Thymus (tissue), 11 donors: Measurements from ENCODE around the gene GET4. TPM values are rescaled to one million over a fixed set of nuclear protein-coding genes. Genes with fewer than 3 reads are reported as not detected.
"Not testable (repeated sequence)": the region's sequence is repeated elsewhere in the genome, so short reads cannot be mapped to it uniquely, and the experiment has no call there.

Source experiments
- DNase-seq, 9 donors: peaks; one replicate each; pipeline ENCODE4 v3.0.0-alpha.2; 2013; ENCODE audit warnings: low spot score in 9 of 9, low read depth in 6 of 9, missing footprints in 1 of 9
- H3K27ac ChIP-seq, 2 donors: one replicate each; pipeline ENCODE4 v1.5.1; 2013; ENCODE audit warnings: control low read depth in 1 of 2, low read depth in 1 of 2, low read length in 1 of 2, mild to moderate bottlenecking in 1 of 2, moderate library complexity in 1 of 2
- H3K27me3 ChIP-seq, 2 donors: one replicate each; pipeline ENCODE4 v1.5.1; 2013; ENCODE audit warnings: low read length in 1 of 2; ENCODE audit not compliant: control insufficient read depth in 2 of 2, insufficient read depth in 1 of 2
- H3K36me3 ChIP-seq, 2 donors: one replicate each; pipeline ENCODE4 v1.5.1; 2013; ENCODE audit warnings: low read length in 1 of 2, mild to moderate bottlenecking in 1 of 2, moderate library complexity in 1 of 2; ENCODE audit not compliant: control insufficient read depth in 2 of 2, insufficient read depth in 2 of 2
- H3K4me1 ChIP-seq, 2 donors: one replicate each; pipeline ENCODE4 v1.5.1; 2013; ENCODE audit warnings: low read length in 2 of 2; ENCODE audit not compliant: control insufficient read depth in 2 of 2, insufficient read depth in 2 of 2
- H3K4me3 ChIP-seq, 2 donors: one replicate each; pipeline ENCODE4 v1.5.1; 2013; ENCODE audit warnings: low read length in 2 of 2, control low read depth in 1 of 2, mild to moderate bottlenecking in 1 of 2
- H3K9me3 ChIP-seq, 2 donors: one replicate each; pipeline ENCODE4 v1.5.1; 2013; ENCODE audit warnings: low read length in 1 of 2, mild to moderate bottlenecking in 1 of 2; ENCODE audit not compliant: control insufficient read depth in 2 of 2, insufficient read depth in 1 of 2
- WGBS: extraction: QIAGEN DNeasy Blood & Tissue Kit; methylation state at CpG from one replicate; pipeline ENCODE4 v1.1.7; 2013; 5-methylcytosine and 5-hydroxymethylcytosine counted together
- polyA plus RNA-seq: library from polyadenylated mRNA; stranded (reverse); fragments of 200-250 nt; gene quantifications from one replicate; pipeline ENCODE4 v1.2.3, GENCODE V29; 2013
- total RNA-seq: library from RNA; stranded (reverse); fragments of 120-200 nt; gene quantifications from one replicate; pipeline ENCODE4 v1.2.4, GENCODE V29; 2013
- donor health status: healthy.

GET4 gene
- total and polyA plus RNA-seq, 2 donors, result 24.3 to 84.7 TPM

DNA sequence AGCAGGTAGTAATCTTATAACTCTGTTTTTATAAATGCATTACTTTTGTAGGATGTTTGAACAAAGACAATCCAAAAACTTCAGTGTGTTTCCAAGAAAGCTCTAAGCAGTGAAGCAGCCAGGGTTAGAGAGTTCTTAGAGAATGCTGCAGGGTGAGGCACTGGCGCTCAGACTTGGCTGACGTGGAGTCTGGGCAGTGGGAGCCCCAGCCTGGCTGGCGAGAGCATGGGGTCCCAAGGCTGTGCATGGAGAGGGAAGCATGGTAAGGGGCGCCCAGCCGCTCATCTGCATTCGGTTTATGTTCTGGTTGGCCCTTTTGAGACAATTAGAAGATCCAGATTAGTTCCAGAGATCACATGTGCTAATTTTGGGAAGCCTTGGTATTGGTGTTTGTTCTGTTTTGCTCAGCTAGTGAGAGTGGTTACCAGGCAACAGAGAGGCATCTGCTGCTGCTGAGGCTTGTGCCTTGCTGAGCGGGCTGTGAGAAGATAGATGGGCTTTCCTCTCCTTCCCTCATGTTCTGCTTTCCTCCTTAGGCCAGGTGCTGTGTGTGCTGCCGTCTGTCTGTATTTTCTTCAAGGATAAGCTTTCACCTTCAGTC lies 33.8 kb upstream of the GET4 start:
- no peaks in the 10 kb centered on the region for H3K27me3 ChIP-seq
- no peak for DNase-seq

DNA sequence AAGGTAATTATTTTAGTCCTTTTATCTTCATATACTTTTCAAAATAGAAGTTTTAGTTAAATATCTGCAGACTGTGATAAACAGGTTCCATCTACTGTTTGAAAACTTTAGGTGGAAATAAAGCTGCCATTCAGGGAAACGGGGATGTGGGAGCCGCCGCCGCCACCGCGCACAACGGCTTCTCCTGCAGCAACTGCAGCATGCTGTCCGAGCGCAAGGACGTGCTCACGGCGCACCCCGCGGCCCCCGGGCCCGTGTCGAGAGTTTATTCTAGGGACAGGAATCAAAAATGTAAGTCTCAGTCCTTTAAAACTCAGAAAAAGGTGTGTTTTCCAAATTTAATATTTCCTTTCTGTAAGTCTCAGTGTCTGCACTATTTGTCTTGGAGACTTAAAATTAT lies 33.1 kb upstream of the GET4 start:
- Histone ChIP-seq H3K4me3 (no peak overlapping the region), H3K27me3 (no peaks in the 10 kb centered on the region), H3K27ac (no peak overlapping the region), H3K9me3 (peaks cover 1 to 13% of the 10 kb centered on the region in 2 donors), H3K4me1 (no peaks in the 10 kb centered on the region), H3K36me3 (peaks cover 43 to 49% of the 10 kb centered on the region in 2 donors)
- 98% methylated on average over 17 of the region's 17 CpGs for WGBS
- DNase-seq, result no peak

More for the DNA sequence above, 33.8 kb upstream of the GET4 start:
- peaks cover 43 to 50% of the 10 kb centered on the region in 2 donors for H3K36me3 ChIP-seq
- peaks cover 1 to 8% of the 10 kb centered on the region in 2 donors for H3K9me3 ChIP-seq
- WGBS, result 97% methylated on average over 8 of the region's 8 CpGs
- H3K4me1 ChIP-seq, result no peaks in the 10 kb centered on the region
- no peak overlapping the region for H3K4me3 ChIP-seq
- H3K27ac ChIP-seq, result no peak overlapping the region

GRCh38 chr7:844043-844442 lies 32.3 kb upstream of the GET4 start:
- no peaks in the 10 kb centered on the region for H3K4me1 ChIP-seq
- peaks cover 40 to 46% of the 10 kb centered on the region in 2 donors for H3K36me3 ChIP-seq
- 99% methylated on average over 14 of the region's 14 CpGs for WGBS
- H3K4me3 ChIP-seq, result no peak overlapping the region
- no peaks in the 10 kb centered on the region for H3K27me3 ChIP-seq
- H3K9me3 ChIP-seq, result peaks cover 1 to 13% of the 10 kb centered on the region in 2 donors
- H3K27ac ChIP-seq, result no peak overlapping the region
- no peak for DNase-seq

GRCh38 chr7:844514-844913 lies 31.8 kb upstream of the GET4 start:
- Histone ChIP-seq H3K4me3 (no peak overlapping the region), H3K27me3 (no peaks in the 10 kb centered on the region), H3K9me3 (peaks cover 1 to 13% of the 10 kb centered on the region in 2 donors), H3K4me1 (no peaks in the 10 kb centered on the region), H3K36me3 (peaks cover 42 to 48% of the 10 kb centered on the region in 2 donors), H3K27ac (no peak overlapping the region)
- 94% methylated on average over 15 of the region's 15 CpGs for WGBS
- DNase-seq, result no peak

GRCh38 chr7:845091-845490 lies 31.3 kb upstream of the GET4 start:
- Histone ChIP-seq H3K27me3 (no peaks in the 10 kb centered on the region), H3K36me3 (peaks cover 41 to 50% of the 10 kb centered on the region in 2 donors), H3K4me1 (no peaks in the 10 kb centered on the region), H3K27ac (no peak overlapping the region), H3K9me3 (peaks cover 1 to 13% of the 10 kb centered on the region in 2 donors), H3K4me3 (no peak overlapping the region)
- WGBS, result 98% methylated on average over 22 of the region's 22 CpGs
- no peak for DNase-seq

- no peaks in the 10 kb centered on the region for H3K27me3 ChIP-seq
- H3K9me3 ChIP-seq, result peaks cover 1 to 13% of the 10 kb centered on the region in 2 donors
- H3K27ac ChIP-seq, result no peak overlapping the region
- DNase-seq, result no peak
- peaks cover 39 to 49% of the 10 kb centered on the region in 2 donors for H3K36me3 ChIP-seq
- H3K4me1 ChIP-seq, result no peaks in the 10 kb centered on the region
- 97% methylated on average over 11 of the region's 11 CpGs for WGBS
- H3K4me3 ChIP-seq, result no peak overlapping the region
Observed at GRCh38 chr7:845731-846130, 30.6 kb upstream of the GET4 start.

GRCh38 chr7:846958-847650 lies 29.2 kb upstream of the GET4 start:
- H3K27ac ChIP-seq, DNase-seq, H3K4me1 ChIP-seq, H3K27me3 ChIP-seq, H3K4me3 ChIP-seq: not testable (repeated sequence)
- Histone ChIP-seq H3K9me3 (peaks cover 1 to 13% of the 10 kb centered on the region in 2 donors), H3K36me3 (peaks cover 42 to 50% of the 10 kb centered on the region in 2 donors)
- WGBS, result 99% methylated on average over 32 of the region's 37 CpGs

GRCh38 chr7:847728-848127 lies 28.6 kb upstream of the GET4 start:
- not testable (repeated sequence) for H3K4me1 ChIP-seq, H3K4me3 ChIP-seq, H3K27me3 ChIP-seq, H3K27ac ChIP-seq, DNase-seq
- Histone ChIP-seq H3K36me3 (peaks cover 42 to 49% of the 10 kb centered on the region in 2 donors), H3K9me3 (peaks cover 1 to 13% of the 10 kb centered on the region in 2 donors)
- WGBS, result 96% methylated on average over 20 of the region's 28 CpGs

DNA sequence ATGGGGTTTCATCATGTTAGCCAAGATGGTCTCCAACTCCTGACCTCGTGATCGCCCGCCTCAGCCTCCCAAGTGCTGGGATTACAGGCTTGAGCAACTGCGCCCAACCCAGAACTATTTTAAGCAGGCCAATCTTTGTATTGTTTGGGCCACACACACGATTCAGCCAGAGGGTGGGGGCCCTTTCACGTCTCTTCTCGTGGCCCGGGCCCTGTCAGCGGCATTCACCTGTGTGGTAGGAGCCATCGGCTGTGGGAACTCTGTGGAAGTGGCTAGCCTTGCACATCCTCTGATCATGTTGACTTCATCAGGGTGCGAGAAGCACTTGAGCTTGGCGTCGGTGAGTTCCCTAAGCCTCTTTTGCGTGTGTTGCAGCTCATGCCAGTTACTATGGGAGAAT lies 27.2 kb upstream of the GET4 start:
- peaks cover 1 to 13% of the 10 kb centered on the region in 2 donors for H3K9me3 ChIP-seq
- no peaks in the 10 kb centered on the region for H3K4me1 ChIP-seq
- DNase-seq, result no peak
- H3K27me3 ChIP-seq, result no peaks in the 10 kb centered on the region
- 96% methylated on average over 14 of the region's 14 CpGs for whole genome bisulfite sequencing
- H3K4me3 ChIP-seq, result no peak overlapping the region
- H3K27ac ChIP-seq, result no peak overlapping the region
- H3K36me3 ChIP-seq, result peaks cover 43 to 57% of the 10 kb centered on the region in 2 donors
